ENCODE measurements around the gene IFI27L2. TPM values are rescaled to one million over a fixed set of nuclear protein-coding genes. Genes with fewer than 3 reads are reported as not detected.

Gene IFI27L2
- total RNA-seq, 1 experiment from 2014 or later = 28.6 TPM

GRCh38 chr14:94097091-94097490, 32.3 kb downstream of the IFI27L2 start:
- Histone ChIP-seq H3K18ac (ENCODE audit: insufficient read length, low read depth, low read length) (no peak overlapping the region), H3K9ac (ENCODE audit: extremely low read depth, insufficient read length, low read length) (no peak overlapping the region), H3K27ac (ENCODE audit: insufficient read length, low read depth, low read length) (no peak overlapping the region), H2BK20ac (ENCODE audit: low read depth, low read length, poor library complexity, severe bottlenecking) (no peak overlapping the region), H2BK12ac (ENCODE audit: insufficient read length, low read depth, low read length) (no peak overlapping the region), H4K20me1 (ENCODE audit: control insufficient read depth, insufficient read depth, insufficient read length) (no peaks in the 10 kb centered on the region), H3K23ac (ENCODE audit: insufficient read length, low read depth, low read length) (no peak overlapping the region), H3K14ac (ENCODE audit: insufficient read depth, low read length) (no peak overlapping the region), H3T11ph (ENCODE audit: low read length) (no peak overlapping the region), H2AFZ (ENCODE audit: low read length) (no peak overlapping the region), H3K4ac (ENCODE audit: low read depth, low read length) (no peak overlapping the region), H3K4me1 (ENCODE audit: insufficient read depth, low read length) (no peaks in the 10 kb centered on the region), H3K79me2 (ENCODE audit: insufficient read depth, low read length) (no peaks in the 10 kb centered on the region), H3K23me2 (ENCODE audit: insufficient read length, low read depth, low read length, poor library complexity, severe bottlenecking) (no peaks in the 10 kb centered on the region), H3K27me3 (ENCODE audit: insufficient read depth, low read length) (no peaks in the 10 kb centered on the region), H3K56ac (ENCODE audit: insufficient read length, low read depth, low read length) (no peak overlapping the region), H2BK15ac (ENCODE audit: low read depth, low read length) (no peak overlapping the region), H2BK120ac (ENCODE audit: low read depth, low read length, poor library complexity, severe bottlenecking) (no peak overlapping the region), H4K5ac (ENCODE audit: insufficient read length, low read depth, low read length) (no peak overlapping the region), H3K4me2 (ENCODE audit: insufficient read depth, insufficient read length, low read length) (no peak overlapping the region), H2AK5ac (ENCODE audit: insufficient read length, low read length) (no peak overlapping the region), H3K79me1 (ENCODE audit: insufficient read depth, low read depth, low read length, poor library complexity, severe bottlenecking) (no peaks in the 10 kb centered on the region), H3K9me3 (ENCODE audit: control insufficient read depth, low read depth, low read length) (no peaks in the 10 kb centered on the region), H2BK5ac (ENCODE audit: insufficient read length, low read length) (no peak overlapping the region), H4K91ac (ENCODE audit: insufficient read length, low read depth, low read length) (no peak overlapping the region), H4K8ac (replicated peaks; ENCODE audit: insufficient read length, low read depth, low read length) (no peak overlapping the region)
- WGBS (ENCODE audit: extremely low coverage, insufficient read length, low lambda C conversion rate) = no CpG with 5 or more reads among the region's 4 CpGs
- TF ChIP-seq, protein P1, sequence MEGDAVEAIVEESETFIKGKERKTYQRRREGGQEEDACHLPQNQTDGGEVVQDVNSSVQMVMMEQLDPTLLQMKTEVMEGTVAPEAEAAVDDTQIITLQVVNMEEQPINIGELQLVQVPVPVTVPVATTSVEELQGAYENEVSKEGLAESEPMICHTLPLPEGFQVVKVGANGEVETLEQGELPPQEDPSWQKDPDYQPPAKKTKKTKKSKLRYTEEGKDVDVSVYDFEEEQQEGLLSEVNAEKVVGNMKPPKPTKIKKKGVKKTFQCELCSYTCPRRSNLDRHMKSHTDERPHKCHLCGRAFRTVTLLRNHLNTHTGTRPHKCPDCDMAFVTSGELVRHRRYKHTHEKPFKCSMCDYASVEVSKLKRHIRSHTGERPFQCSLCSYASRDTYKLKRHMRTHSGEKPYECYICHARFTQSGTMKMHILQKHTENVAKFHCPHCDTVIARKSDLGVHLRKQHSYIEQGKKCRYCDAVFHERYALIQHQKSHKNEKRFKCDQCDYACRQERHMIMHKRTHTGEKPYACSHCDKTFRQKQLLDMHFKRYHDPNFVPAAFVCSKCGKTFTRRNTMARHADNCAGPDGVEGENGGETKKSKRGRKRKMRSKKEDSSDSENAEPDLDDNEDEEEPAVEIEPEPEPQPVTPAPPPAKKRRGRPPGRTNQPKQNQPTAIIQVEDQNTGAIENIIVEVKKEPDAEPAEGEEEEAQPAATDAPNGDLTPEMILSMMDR (conservative IDR thresholded peaks at IDR 0.05) = no peak
- H3K4me3 Mint-ChIP-seq = no peak overlapping the region
- H3K27ac Mint-ChIP-seq = no peak overlapping the region
- peaks cover 0 to 5% (median 1%) of the 10 kb centered on the region in 3 experiments; a peak in 2 of 7 replicates for H3K36me3 Mint-ChIP-seq (ENCODE audit: insufficient read depth in 1 of 3, low read depth in 3 of 3)
- DNase-seq = no peak
- peaks cover 0 to 8% of the 10 kb centered on the region in 2 experiments; a peak in 3 of 4 replicates for H3K4me1 Mint-ChIP-seq
- no peaks in the 10 kb centered on the region for H3K27me3 Mint-ChIP-seq (ENCODE audit: low read depth)
- H3K9me3 Mint-ChIP-seq = no peaks in the 10 kb centered on the region; a peak in 1 of 5 replicates
